Breast epithelium (tissue), 3 donors: ENCODE measurements around the gene KLF15.

Experiments
- CTCF ChIP-seq, 3 donors: fragments of 450-650 bp; IDR thresholded peaks; one replicate each; pipeline ENCODE4 v1.5.1; 2016 to 2017; ENCODE audit warnings: antibody characterized with exemption in 3 of 3, mild to moderate bottlenecking in 3 of 3, moderate library complexity in 3 of 3
- POLR2A ChIP-seq: fragments of 450-650 bp; IDR thresholded peaks from one replicate; pipeline ENCODE4 v1.6.1; 2016; ENCODE audit warnings: antibody characterized with exemption, mild to moderate bottlenecking, moderate library complexity

- TF ChIP-seq CTCF (IDR thresholded peaks at IDR 0.05): no peak
- no peak for TF ChIP-seq POLR2A
These were observed 42.5 kb upstream of the KLF15 start for GRCh38 chr3:126399756-126400155.
